Germinal center (tissue), 1 donor: ENCODE data around the gene VAMP5.
"Not testable (repeated sequence)": the region's sequence is repeated elsewhere in the genome, so short reads cannot be mapped to it uniquely, and the experiment has no call there.

ENCODE experiments used
- DNase-seq: peaks from one replicate; pipeline ENCODE4 v3.0.0; 2012; ENCODE audit warnings: mixed read lengths, low spot score

The VAMP5 gene

GRCh38 chr2:85584857-85585780 is 888 bp downstream of the VAMP5 start:
- DNase-seq: no peak

- no peak for DNase-seq
These were observed 1.5 kb downstream of the VAMP5 start for GRCh38 chr2:85585781-85586105.

GRCh38 chr2:85588236-85588635 is 4.0 kb downstream of the VAMP5 start:
- DNase-seq: no peak

GRCh38 chr2:85588645-85589044 is 4.4 kb downstream of the VAMP5 start:
- DNase-seq: no peak

- DNase-seq: no peak
These were observed 5.0 kb downstream of the VAMP5 start for GRCh38 chr2:85589181-85589580.

- DNase-seq: no peak
These were observed 6.0 kb downstream of the VAMP5 start for GRCh38 chr2:85589982-85590791.

- no peak for DNase-seq
These were observed 6.7 kb downstream of the VAMP5 start for GRCh38 chr2:85590950-85591349.

GRCh38 chr2:85591563-85591962 is 7.3 kb downstream of the VAMP5 start:
- DNase-seq: no peak

- DNase-seq: not testable (repeated sequence)
These were observed 8.1 kb downstream of the VAMP5 start for GRCh38 chr2:85592299-85592698.

- no peak for DNase-seq
These were observed 8.8 kb downstream of the VAMP5 start for GRCh38 chr2:85593023-85593422.

GRCh38 chr2:85594715-85595300 is 10.6 kb downstream of the VAMP5 start:
- DNase-seq: no peak

- DNase-seq: peak; percentile 97
These were observed 11.2 kb downstream of the VAMP5 start, which contains the start of gene RNF181 for GRCh38 chr2:85595301-85596025. TSS of gene RNF181 (plus strand) at chr2:85595745. CDS start at chr2:85595764, 19 bp downstream.

- DNase-seq: no peak
These were observed 11.7 kb downstream of the VAMP5 start for GRCh38 chr2:85596026-85596333.

GRCh38 chr2:85596486-85597143 is 12.4 kb downstream of the VAMP5 start:
- no peak for DNase-seq

GRCh38 chr2:85597241-85597640 is 13.0 kb downstream of the VAMP5 start:
- no peak for DNase-seq

- no peak for DNase-seq
These were observed 14.5 kb downstream of the VAMP5 start for GRCh38 chr2:85598594-85599340.

- no peak for DNase-seq
These were observed 15.4 kb downstream of the VAMP5 start for GRCh38 chr2:85599468-85600234.

- DNase-seq: no peak
These were observed 16.0 kb downstream of the VAMP5 start for GRCh38 chr2:85600235-85600575.

- DNase-seq: no peak
These were observed 16.9 kb downstream of the VAMP5 start for GRCh38 chr2:85600951-85601770.
